OCI-LY7 (cell line): Measurements from ENCODE around the gene MRPL55. TPM values are rescaled to one million over a fixed set of nuclear protein-coding genes. Genes with fewer than 3 reads are reported as not detected.
A peak's percentile ranks its signal among the peaks of the same experiment; 100 is the strongest.

Experiments used
- BruUV-seq: library from RNA; stranded (reverse); fragments of 400-500 nt; replicated peaks from 2 replicates; lab custom pipeline; 2021; lab: Mats Ljungman, UMichigan
- CTCF ChIA-PET: fragments of 300-600 bp; sonication (Branson Sonifier 250); formaldehyde crosslinking; loops from one replicate; lab custom pipeline; 2022; ENCODE audit warnings: antibody characterized with exemption; ENCODE audit not compliant: unreplicated experiment; lab: Charles Lee
- POLR2A ChIA-PET: fragments of 300-600 bp; sonication (Branson Sonifier 250); formaldehyde crosslinking; loops from one replicate; lab custom pipeline; 2022; ENCODE audit warnings: antibody characterized with exemption; lab: Charles Lee
- DNase-seq: peaks from one replicate; pipeline ENCODE4 v3.0.0-alpha.2; 2015; ENCODE audit warnings: low spot score
- H2AFZ ChIP-seq: fragments of 200-600 bp; sonication (generic), shearing (Covaris generic); 2 replicates; pipeline ENCODE4 v1.6.1; 2014; ENCODE audit warnings: mild to moderate bottlenecking, antibody characterized with exemption, low read length, moderate library complexity
- H3K27ac ChIP-seq: fragments of 200-600 bp; sonication (generic); 2 replicates; pipeline ENCODE4 v1.5.1; 2014; ENCODE audit warnings: mixed run types, low read depth, mild to moderate bottlenecking, moderate library complexity, low read length, inconsistent platforms; ENCODE audit not compliant: poor library complexity, severe bottlenecking
- H3K36me3 ChIP-seq: fragments of 200-600 bp; sonication (generic); 2 replicates; pipeline ENCODE4 v1.6.1; 2014; ENCODE audit warnings: mild to moderate bottlenecking, antibody characterized with exemption, low read length, moderate library complexity, mixed read lengths; ENCODE audit not compliant: insufficient read depth
- H3K4me1 ChIP-seq: fragments of 200-600 bp; sonication (generic); 2 replicates; pipeline ENCODE4 v1.5.1; 2014; ENCODE audit warnings: mild to moderate bottlenecking, low read length; ENCODE audit not compliant: insufficient read depth, poor library complexity, severe bottlenecking
- H3K4me2 ChIP-seq: fragments of 200-600 bp; sonication (generic); 2 replicates; pipeline ENCODE4 v1.6.1; 2014; ENCODE audit warnings: mild to moderate bottlenecking, low read length
- H3K4me3 ChIP-seq: fragments of 200-600 bp; sonication (generic); 2 replicates; pipeline ENCODE4 v1.5.1; 2014; ENCODE audit warnings: mild to moderate bottlenecking, low read depth, low read length; ENCODE audit not compliant: poor library complexity, severe bottlenecking
- H3K79me2 ChIP-seq: fragments of 200-600 bp; sonication (generic); 2 replicates; pipeline ENCODE4 v1.6.1; 2016; ENCODE audit warnings: low read depth, mild to moderate bottlenecking, low read length, moderate library complexity, mixed read lengths; ENCODE audit not compliant: insufficient read depth
- H3K9me2 ChIP-seq: fragments of 200-600 bp; sonication (generic); 2 replicates; pipeline ENCODE4 v1.6.1; 2016; ENCODE audit warnings: mild to moderate bottlenecking, low read length, mixed read lengths; ENCODE audit not compliant: insufficient read depth
- H3K9me3 ChIP-seq: fragments of 200-600 bp; sonication (generic); 2 replicates; pipeline ENCODE4 v1.6.1; 2014; ENCODE audit warnings: mild to moderate bottlenecking, mixed run types, low read length, mixed read lengths
- H4K20me1 ChIP-seq: fragments of 200-600 bp; sonication (generic); 2 replicates; pipeline ENCODE4 v1.6.1; 2014; ENCODE audit warnings: mild to moderate bottlenecking, antibody characterized with exemption, low read length, moderate library complexity, mixed read lengths; ENCODE audit not compliant: insufficient read depth
- EZH2phosphoT487 ChIP-seq: fragments of 200-600 bp; sonication (generic); IDR thresholded peaks from 2 replicates; pipeline ENCODE4 v1.6.1; 2018; ENCODE audit warnings: low read depth, borderline replicate concordance, mild to moderate bottlenecking, mixed run types, antibody characterized with exemption, low read length, moderate library complexity, mixed read lengths
- intact Hi-C: fragments of 100-400 bp; cut with micrococcal nuclease; formaldehyde crosslinking; loops from one replicate; pipeline ENCODE4 v1.10.0; 2022; ENCODE audit not compliant: unreplicated experiment
- total RNA-seq, 2 experiments: library from RNA; depleted of rRNA in 1 of 2; stranded (reverse); fragments of >200 nt in 1 of 2; shearing (Covaris generic) in 1 of 2; gene quantifications; 2 replicates each; pipeline ENCODE4 v1.2.3, GENCODE V29; 2014 to 2022
- TF ChIP-seq, protein P1 (sequence below): fragments of 200-600 bp; sonication (generic); conservative IDR thresholded peaks from 2 replicates; pipeline ENCODE4 v1.5.1; 2014; ENCODE audit warnings: mild to moderate bottlenecking, antibody characterized with exemption, low read length, moderate library complexity, mixed read lengths

Gene MRPL55
- total RNA-seq, 2 experiments from 2014 or later: 50.0 to 92.8 TPM

DNA sequence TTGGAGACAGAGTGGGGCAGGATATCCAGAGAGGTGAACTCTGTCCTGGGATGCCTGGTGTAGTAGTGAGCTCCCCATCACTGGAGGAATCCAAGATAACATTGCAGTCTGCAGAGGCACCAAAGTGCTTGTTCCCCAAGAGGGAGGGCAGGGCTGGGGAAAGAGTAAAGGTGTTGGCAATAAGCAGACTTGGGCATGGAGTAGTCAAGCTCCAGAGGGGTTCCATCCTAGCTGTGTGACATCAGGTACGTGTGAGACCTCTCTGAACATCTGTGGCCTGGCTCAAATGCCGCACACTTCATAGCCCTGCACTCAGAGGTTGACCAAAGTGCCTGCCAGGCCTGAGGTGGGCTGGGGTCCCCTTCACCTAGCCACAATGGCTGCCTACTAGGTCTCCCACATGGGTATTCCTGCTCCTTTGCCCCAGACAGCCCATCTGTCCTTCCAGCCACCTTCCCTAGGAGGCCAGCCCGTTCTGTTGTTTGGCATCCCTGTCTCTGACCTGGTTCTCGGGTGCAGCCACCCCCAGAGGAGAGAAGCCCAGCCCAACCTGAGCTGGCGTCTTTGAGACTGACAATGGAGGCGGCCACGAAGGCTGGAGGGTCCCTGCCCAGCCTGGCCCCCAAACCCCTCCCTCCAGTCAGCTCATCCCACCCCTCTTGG is 29.4 kb downstream of the MRPL55 start:
- Histone ChIP-seq H3K4me2 (0 out of 2 replicates have a peak overlapping the region, but pooled peaks have one; percentile 9), H3K4me1 (peaks cover 7% of the 10 kb centered on the region), H3K27ac (no peak overlapping the region), H2AFZ (no peak overlapping the region), H3K79me2 (peaks cover 48% of the 10 kb centered on the region), H4K20me1 (peaks cover 17% of the 10 kb centered on the region), H3K9me2 (no peaks in the 10 kb centered on the region), H3K36me3 (peaks cover 23% of the 10 kb centered on the region), H3K9me3 (no peaks in the 10 kb centered on the region), H3K4me3 (no peak overlapping the region)
- no TSS peak for BruUV-seq
- POLR2A ChIA-PET: interaction anchor here (0.6 kb wide), 1 partner anchor 1412 kb away, joined by 3 read pairs; no protein-coding TSS in a partner anchor
- CTCF ChIA-PET: interaction anchor here (0.6 kb wide), 1 partner anchor 99 kb away, joined by 3 read pairs; no protein-coding TSS in a partner anchor
- DNase-seq: no peak
- intact Hi-C loops: loop anchor here (5.0 kb wide), 2 partner anchors 88 to 292 kb away; partner anchors contain the start of gene IBA57
- no peak for TF ChIP-seq EZH2phosphoT487
- TF ChIP-seq, protein P1, sequence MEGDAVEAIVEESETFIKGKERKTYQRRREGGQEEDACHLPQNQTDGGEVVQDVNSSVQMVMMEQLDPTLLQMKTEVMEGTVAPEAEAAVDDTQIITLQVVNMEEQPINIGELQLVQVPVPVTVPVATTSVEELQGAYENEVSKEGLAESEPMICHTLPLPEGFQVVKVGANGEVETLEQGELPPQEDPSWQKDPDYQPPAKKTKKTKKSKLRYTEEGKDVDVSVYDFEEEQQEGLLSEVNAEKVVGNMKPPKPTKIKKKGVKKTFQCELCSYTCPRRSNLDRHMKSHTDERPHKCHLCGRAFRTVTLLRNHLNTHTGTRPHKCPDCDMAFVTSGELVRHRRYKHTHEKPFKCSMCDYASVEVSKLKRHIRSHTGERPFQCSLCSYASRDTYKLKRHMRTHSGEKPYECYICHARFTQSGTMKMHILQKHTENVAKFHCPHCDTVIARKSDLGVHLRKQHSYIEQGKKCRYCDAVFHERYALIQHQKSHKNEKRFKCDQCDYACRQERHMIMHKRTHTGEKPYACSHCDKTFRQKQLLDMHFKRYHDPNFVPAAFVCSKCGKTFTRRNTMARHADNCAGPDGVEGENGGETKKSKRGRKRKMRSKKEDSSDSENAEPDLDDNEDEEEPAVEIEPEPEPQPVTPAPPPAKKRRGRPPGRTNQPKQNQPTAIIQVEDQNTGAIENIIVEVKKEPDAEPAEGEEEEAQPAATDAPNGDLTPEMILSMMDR: no peak

DNA sequence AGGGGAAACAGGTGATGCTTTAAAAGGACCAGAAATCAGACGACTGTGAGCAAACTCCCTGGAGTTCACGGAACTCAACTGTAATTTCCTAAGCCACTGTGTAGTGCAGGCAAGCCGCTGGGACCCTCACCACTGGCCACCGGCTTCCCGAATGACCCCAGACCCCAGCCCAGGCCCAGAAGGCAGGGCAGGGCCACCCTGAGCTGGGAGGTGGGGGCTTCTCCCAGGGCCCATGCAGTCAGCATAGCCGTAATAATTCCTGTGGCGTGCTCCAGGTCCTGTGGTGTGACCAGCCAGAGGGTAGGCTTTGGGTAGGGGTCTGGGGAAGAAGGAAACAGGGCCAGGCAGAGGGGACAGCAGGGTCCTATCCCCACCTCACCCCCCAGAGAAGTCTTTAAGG is 30.1 kb downstream of the MRPL55 start:
- H3K79me2 ChIP-seq: peaks cover 40% of the 10 kb centered on the region
- no TSS peak for BruUV-seq
- H3K4me3 ChIP-seq: no peak overlapping the region
- H3K9me3 ChIP-seq: no peaks in the 10 kb centered on the region
- H3K36me3 ChIP-seq: peaks cover 16% of the 10 kb centered on the region
- TF ChIP-seq EZH2phosphoT487: no peak
- TF ChIP-seq, protein P1: no peak
- no peak overlapping the region for H3K4me2 ChIP-seq
- no peak overlapping the region for H2AFZ ChIP-seq
- H3K4me1 ChIP-seq: no peaks in the 10 kb centered on the region
- no peak for DNase-seq
- intact Hi-C loops: no loop called here
- no peaks in the 10 kb centered on the region for H3K9me2 ChIP-seq
- POLR2A ChIA-PET: interaction anchor here (0.6 kb wide), 1 partner anchor 1413 kb away, joined by 3 read pairs; no protein-coding TSS in a partner anchor
- H3K27ac ChIP-seq: no peak overlapping the region
- CTCF ChIA-PET: interaction anchor here (0.6 kb wide), 1 partner anchor 100 kb away, joined by 3 read pairs; no protein-coding TSS in a partner anchor
- peaks cover 9% of the 10 kb centered on the region for H4K20me1 ChIP-seq
